SK-N-SH (cell line): ENCODE measurements around the gene RHEBL1. TPM values are rescaled to one million over a fixed set of nuclear protein-coding genes. Genes with fewer than 3 reads are reported as not detected.

ENCODE experiments used
- CTCF ChIA-PET: fragments of 300-600, 350-600 bp; formaldehyde crosslinking; extraction: SDS; loops from one replicate; lab custom pipeline; 2021; lab: Yijun Ruan, JAX
- POLR2A ChIA-PET: fragments of 350-600 bp; sonication (Branson Sonifier 250); formaldehyde crosslinking; extraction: SDS; loops from one replicate; lab custom pipeline; 2020; ENCODE audit warnings: antibody characterized with exemption, inconsistent platforms; lab: Yijun Ruan, JAX
- DNase-seq: peaks from one replicate; pipeline ENCODE4 v3.0.0; 2012
- H2AFZ ChIP-seq: fragments of 200-600 bp; sonication (generic); 2 replicates; pipeline ENCODE4 v1.8.1; 2016; ENCODE audit warnings: antibody characterized with exemption, mild to moderate bottlenecking, low read depth
- H3F3A ChIP-seq: fragments of 200-600 bp; sonication (generic); replicated peaks from 2 replicates; pipeline ENCODE3; 2016; ENCODE audit warnings: antibody characterized with exemption, mild to moderate bottlenecking; ENCODE audit not compliant: insufficient read depth
- H3K27ac ChIP-seq, 2 experiments: fragments of 200-500 bp in 1 of 2; fragments of 200-600 bp in 1 of 2; sonication (Bioruptor generic) in 1 of 2; sonication (generic), shearing (Covaris generic) in 1 of 2; 2 replicates each; pipeline versions ENCODE4 v1.5.1 to v1.6.1; 2014 to 2016; ENCODE audit warnings: low read depth in 2 of 2, inconsistent platforms in 1 of 2, low read length in 1 of 2, mild to moderate bottlenecking in 1 of 2, mixed read lengths in 1 of 2
- H3K27me3 ChIP-seq: fragments of 200-600 bp; sonication (generic), shearing (Covaris generic); 2 replicates; pipeline ENCODE4 v1.6.1; 2016; ENCODE audit warnings: mixed run types; ENCODE audit not compliant: insufficient read depth
- H3K36me3 ChIP-seq, 2 experiments: fragments of 200-500 bp in 1 of 2; fragments of 200-600 bp in 1 of 2; sonication (Bioruptor generic) in 1 of 2; sonication (generic) in 1 of 2; replicated peaks in 1 of 2; 2 replicates each; pipeline versions ENCODE3 to v1.5.1; 2014 to 2016; ENCODE audit warnings: low read length in 1 of 2, mild to moderate bottlenecking in 1 of 2; ENCODE audit not compliant: insufficient read depth in 2 of 2, control insufficient read depth in 1 of 2
- H3K4me1 ChIP-seq, 2 experiments: fragments of 200-500 bp in 1 of 2; fragments of 200-600 bp in 1 of 2; sonication (Bioruptor generic) in 1 of 2; sonication (generic), shearing (Covaris generic) in 1 of 2; 2 replicates each; pipeline versions ENCODE4 v1.5.1 to v1.6.1; 2014 to 2016; ENCODE audit warnings: low read depth in 1 of 2, low read length in 1 of 2, mixed run types in 1 of 2; ENCODE audit not compliant: insufficient read depth in 2 of 2, control insufficient read depth in 1 of 2
- H3K4me2 ChIP-seq: fragments of 200-600 bp; sonication (generic), shearing (Covaris generic); 2 replicates; pipeline ENCODE4 v1.6.1; 2017; ENCODE audit warnings: mixed run types
- H3K4me3 ChIP-seq, 2 experiments: fragments of 200-500 bp in 1 of 2; fragments of 200-600 bp in 1 of 2; sonication (Bioruptor generic) in 1 of 2; sonication (generic), shearing (Covaris generic) in 1 of 2; 2 replicates each; pipeline versions ENCODE4 v1.5.1 to v1.8.1; 2014 to 2016; ENCODE audit warnings: low read depth in 2 of 2, inconsistent platforms in 1 of 2, low read length in 1 of 2, mild to moderate bottlenecking in 1 of 2, mixed read lengths in 1 of 2, moderate library complexity in 1 of 2
- H3K79me2 ChIP-seq: fragments of 200-600 bp; sonication (generic); 2 replicates; pipeline ENCODE4 v1.8.1; 2017; ENCODE audit warnings: mild to moderate bottlenecking; ENCODE audit not compliant: insufficient read depth
- H3K9ac ChIP-seq: fragments of 200-600 bp; sonication (generic); 2 replicates; pipeline ENCODE4 v1.6.1; 2017; ENCODE audit warnings: mixed run types
- H3K9me2 ChIP-seq: fragments of 200-600 bp; sonication (generic); 2 replicates; pipeline ENCODE4 v1.6.1; 2017; ENCODE audit warnings: mixed run types
- H3K9me3 ChIP-seq: fragments of 200-600 bp; sonication (generic); 2 replicates; pipeline ENCODE4 v1.6.1; 2017; ENCODE audit warnings: mixed run types, mild to moderate bottlenecking, moderate library complexity
- H4K20me1 ChIP-seq: fragments of 200-600 bp; sonication (generic); 2 replicates; pipeline ENCODE4 v1.6.1; 2017; ENCODE audit warnings: mild to moderate bottlenecking, mixed run types; ENCODE audit not compliant: insufficient read depth
- CHD2 ChIP-seq: fragments of 150-350 bp; IDR thresholded peaks from 2 replicates; pipeline ENCODE4 v1.6.1; 2018; ENCODE audit warnings: low read length; ENCODE audit not compliant: partially characterized antibody
- CTCF ChIP-seq: fragments of 200-600 bp; sonication (generic); IDR thresholded peaks from 2 replicates; pipeline ENCODE4 v1.6.1; 2017; ENCODE audit warnings: antibody characterized with exemption, mild to moderate bottlenecking, moderate library complexity
- ELF1 ChIP-seq: IDR thresholded peaks from 2 replicates; pipeline ENCODE4 v1.4.0; 2012
- FOSL2 ChIP-seq: IDR thresholded peaks from 2 replicates; pipeline ENCODE4 v1.4.0; 2012; ENCODE audit warnings: low read depth, mild to moderate bottlenecking, moderate library complexity, borderline replicate concordance
- FOXM1 ChIP-seq: IDR thresholded peaks from 2 replicates; pipeline ENCODE4 v1.4.0; 2012; ENCODE audit warnings: low read depth, mild to moderate bottlenecking
- GATA2 ChIP-seq: sonication (generic); formaldehyde crosslinking; IDR thresholded peaks from 2 replicates; pipeline ENCODE4 v1.5.0; 2020; ENCODE audit warnings: mild to moderate bottlenecking, missing genetic modification reagents
- IRF3 ChIP-seq: fragments of 150-350 bp; IDR thresholded peaks from 2 replicates; pipeline ENCODE4 v1.6.1; 2016; ENCODE audit warnings: mild to moderate bottlenecking, low read depth, low read length
- NFIC ChIP-seq: IDR thresholded peaks from 2 replicates; pipeline ENCODE4 v1.4.0; 2012; ENCODE audit warnings: borderline replicate concordance
- PBX3 ChIP-seq: IDR thresholded peaks from 2 replicates; pipeline ENCODE4; 2012
- POLR2AphosphoS5 ChIP-seq: IDR thresholded peaks from 2 replicates; pipeline ENCODE4 v1.6.1; 2012; ENCODE audit warnings: low read depth, low read length
- RAD21 ChIP-seq: IDR thresholded peaks from 2 replicates; pipeline ENCODE4 v1.6.1; 2012; ENCODE audit warnings: mild to moderate bottlenecking, low read length
- RCOR1 ChIP-seq: fragments of 150-350 bp; IDR thresholded peaks from 2 replicates; pipeline ENCODE4 v1.6.1; 2017; ENCODE audit warnings: antibody characterized with exemption, low read length
- REST ChIP-seq: IDR thresholded peaks from 2 replicates; pipeline ENCODE4 v1.6.1; 2012; ENCODE audit warnings: mild to moderate bottlenecking, low read depth, low read length, moderate library complexity
- TAF1 ChIP-seq: IDR thresholded peaks from 2 replicates; pipeline ENCODE4 v1.6.1; 2012; ENCODE audit warnings: low read depth, mild to moderate bottlenecking, low read length, moderate library complexity, borderline replicate concordance
- TEAD4 ChIP-seq: IDR thresholded peaks from 2 replicates; pipeline ENCODE4 v1.4.0; 2012; ENCODE audit warnings: mild to moderate bottlenecking, borderline replicate concordance; ENCODE audit not compliant: insufficient read depth
- YY1 ChIP-seq: IDR thresholded peaks from 2 replicates; pipeline ENCODE4 v1.4.0; 2012; ENCODE audit warnings: low read depth, mild to moderate bottlenecking
- WGBS: methylation state at CpG from one replicate; pipeline ENCODE4 v1.1.6; 2017; ENCODE audit warnings: low lambda C conversion rate; 5-methylcytosine and 5-hydroxymethylcytosine counted together
- polyA plus RNA-seq, 3 experiments: library from polyadenylated mRNA; depleted of rRNA; stranded (reverse); fragments of >200 nt; gene quantifications; 2 replicates each; pipeline ENCODE4 v1.2.3, GENCODE V29; 2012

RHEBL1 gene
- polyA plus RNA-seq, 1 of the 3 experiments (the other 2 are of a cell fraction): 2.2 TPM

- Histone ChIP-seq H3K4me1 (no peaks in the 10 kb centered on the region), H2AFZ (no peak overlapping the region), H3F3A (no peaks in the 10 kb centered on the region), H3K9me3 (no peaks in the 10 kb centered on the region), H3K4me2 (no peak overlapping the region), H3K27ac (no peak overlapping the region), H3K79me2 (no peaks in the 10 kb centered on the region), H3K36me3 (peaks cover 45 to 85% of the 10 kb centered on the region in 2 experiments), H3K4me3 (no peak overlapping the region), H3K27me3 (no peaks in the 10 kb centered on the region), H3K9ac (no peak overlapping the region), H4K20me1 (no peaks in the 10 kb centered on the region), H3K9me2 (no peaks in the 10 kb centered on the region)
- CTCF ChIA-PET: interaction anchor here (1.8 to 5.4 kb wide), 4 partner anchors 10 to 55 kb away, joined by 4 to 29 read pairs (median 10); no protein-coding TSS in a partner anchor
- POLR2A ChIA-PET: interaction anchor here (1.0 kb wide), 1 partner anchor 14 kb away, joined by 3 read pairs; no protein-coding TSS in a partner anchor
- 100% methylated on average over 5 of the region's 12 CpGs for WGBS
- no peak for TF ChIP-seq FOXM1
- TF ChIP-seq FOSL2: no peak
- TF ChIP-seq CHD2: no peak
- TF ChIP-seq RCOR1: no peak
- TF ChIP-seq YY1: no peak
- no peak for TF ChIP-seq NFIC
- TF ChIP-seq REST: no peak
- no peak for TF ChIP-seq TAF1
- TF ChIP-seq IRF3: no peak
- DNase-seq: no peak
Measured at GRCh38 chr12:49033611-49034285, 36.0 kb downstream of the RHEBL1 start.

- no peaks in the 10 kb centered on the region for H3K79me2 ChIP-seq
- no peak overlapping the region for H3K9ac ChIP-seq
- H3K4me2 ChIP-seq: no peak overlapping the region
- H4K20me1 ChIP-seq: no peaks in the 10 kb centered on the region
- CTCF ChIA-PET: interaction anchor here (1.1 to 5.4 kb wide), 3 partner anchors 10 to 12 kb away, joined by 3 to 29 read pairs (median 12); no protein-coding TSS in a partner anchor
- H3K27me3 ChIP-seq: no peaks in the 10 kb centered on the region
- H3K9me3 ChIP-seq: no peaks in the 10 kb centered on the region
- no peaks in the 10 kb centered on the region for H3K9me2 ChIP-seq
- no peak overlapping the region for H3K27ac ChIP-seq
- POLR2A ChIA-PET: interaction anchor here (0.6 kb wide), 1 partner anchor 15 kb away, joined by 3 read pairs; no protein-coding TSS in a partner anchor
- no peak overlapping the region for H3K4me3 ChIP-seq
- no peaks in the 10 kb centered on the region for H3K4me1 ChIP-seq
- H3F3A ChIP-seq: no peaks in the 10 kb centered on the region
- 83% methylated on average over 2 of the region's 3 CpGs for WGBS
- peaks cover 47 to 85% of the 10 kb centered on the region in 2 experiments for H3K36me3 ChIP-seq
- H2AFZ ChIP-seq: no peak overlapping the region
- DNase-seq: no peak
- TF ChIP-seq RAD21 (no peak), POLR2AphosphoS5 (no peak), PBX3 (no peak), TAF1 (no peak), CTCF (no peak), IRF3 (no peak), FOSL2 (no peak), GATA2 (CRISPR knock-in tag) (no peak), TEAD4 (no peak), ELF1 (no peak)
Measured at GRCh38 chr12:49032679-49033447, 36.9 kb downstream of the RHEBL1 start.
